IMR-90 (cell line): ENCODE measurements around the gene LRATD1. TPM values are rescaled to one million over a fixed set of nuclear protein-coding genes. Genes with fewer than 3 reads are reported as not detected.

Experiments
- ATAC-seq: fragments of 200-7000 bp; cut with Tn5 transposase; 2 replicates; pipeline ENCODE4 v1.9.1; 2020; ENCODE audit warnings: low read depth, mild to moderate bottlenecking, moderate library complexity
- BruUV-seq: library from RNA; stranded (reverse); fragments of 400-500 nt; replicated peaks from 2 replicates; lab custom pipeline; 2021; lab: Mats Ljungman, UMichigan
- CTCF ChIA-PET: fragments of 300-600 bp; formaldehyde crosslinking; extraction: SDS; loops from one replicate; lab custom pipeline; 2021; ENCODE audit warnings: antibody characterized with exemption; lab: Yijun Ruan, JAX
- POLR2A ChIA-PET: fragments of 300-600 bp; sonication (Branson Sonifier 250); formaldehyde crosslinking; loops from one replicate; lab custom pipeline; 2022; ENCODE audit warnings: antibody characterized with exemption; ENCODE audit not compliant: unreplicated experiment; lab: Charles Lee
- DNase-seq: peaks from one replicate; pipeline ENCODE4 v3.0.0; 2013
- H2AFZ ChIP-seq: replicated peaks from 2 replicates; pipeline ENCODE3; 2013; ENCODE audit warnings: low read length, mild to moderate bottlenecking; ENCODE audit not compliant: poor library complexity
- H2AK5ac ChIP-seq: 2 replicates; pipeline ENCODE4 v1.6.1; 2013; ENCODE audit warnings: low read depth, low read length, inconsistent platforms
- H2AK9ac ChIP-seq: replicated peaks from 2 replicates; pipeline ENCODE3; 2013; ENCODE audit warnings: mild to moderate bottlenecking, low read depth, low read length, moderate library complexity; ENCODE audit not compliant: poor library complexity
- H2BK120ac ChIP-seq: 2 replicates; pipeline ENCODE4 v1.6.1; 2013; ENCODE audit warnings: low read depth, low read length, inconsistent platforms
- H2BK15ac ChIP-seq: 3 replicates; pipeline ENCODE4 v1.6.1; 2013; ENCODE audit warnings: low read depth, low read length, inconsistent platforms
- H2BK20ac ChIP-seq: 2 replicates; pipeline ENCODE4 v1.6.1; 2013; ENCODE audit warnings: low read depth, mild to moderate bottlenecking, inconsistent platforms, low read length, moderate library complexity
- H2BK5ac ChIP-seq: 2 replicates; pipeline ENCODE4 v1.6.1; 2013; ENCODE audit warnings: mild to moderate bottlenecking, low read depth, low read length, inconsistent platforms; ENCODE audit not compliant: poor library complexity, severe bottlenecking
- H3K14ac ChIP-seq: replicated peaks from 2 replicates; pipeline ENCODE4 v1.6.1; 2013; ENCODE audit warnings: low read depth, low read length, inconsistent platforms
- H3K18ac ChIP-seq: 2 replicates; pipeline ENCODE4 v1.6.1; 2013; ENCODE audit warnings: low read depth, low read length, control low read depth
- H3K23ac ChIP-seq: 2 replicates; pipeline ENCODE4 v1.6.1; 2013; ENCODE audit warnings: low read depth, low read length, inconsistent platforms
- H3K27ac ChIP-seq: 2 replicates; pipeline ENCODE4 v1.5.1; 2013; ENCODE audit warnings: mild to moderate bottlenecking, control low read depth, low read length; ENCODE audit not compliant: insufficient read depth
- H3K27me3 ChIP-seq: 2 replicates; pipeline ENCODE4 v1.6.1; 2013; ENCODE audit warnings: low read length; ENCODE audit not compliant: control insufficient read depth, insufficient read depth
- H3K36me3 ChIP-seq: 2 replicates; pipeline ENCODE4 v1.6.1; 2013; ENCODE audit warnings: low read length, mixed read lengths; ENCODE audit not compliant: control insufficient read depth, insufficient read depth
- H3K4ac ChIP-seq: 2 replicates; pipeline ENCODE4 v1.6.1; 2013; ENCODE audit warnings: low read depth, low read length, inconsistent platforms
- H3K4me1 ChIP-seq: 2 replicates; pipeline ENCODE4 v1.6.1; 2013; ENCODE audit warnings: low read length, mixed read lengths; ENCODE audit not compliant: control insufficient read depth, insufficient read depth
- H3K4me2 ChIP-seq: 2 replicates; pipeline ENCODE4 v1.6.1; 2013; ENCODE audit warnings: low read depth, mild to moderate bottlenecking, control low read depth, low read length, moderate library complexity
- H3K4me3 ChIP-seq: 2 replicates; pipeline ENCODE4 v1.5.1; 2013; ENCODE audit warnings: low read depth, mild to moderate bottlenecking, control low read depth, low read length, moderate library complexity; ENCODE audit not compliant: insufficient read depth
- H3K56ac ChIP-seq: 2 replicates; pipeline ENCODE4 v1.6.1; 2013; ENCODE audit warnings: low read length, inconsistent platforms; ENCODE audit not compliant: insufficient read depth; ENCODE audit errors: extremely low read depth
- H3K79me1 ChIP-seq, 2 experiments: 2 replicates each; pipeline ENCODE4 v1.6.1; 2013; ENCODE audit warnings: low read length in 2 of 2, inconsistent platforms in 1 of 2, low read depth in 1 of 2
- H3K9ac ChIP-seq: 2 replicates; pipeline ENCODE4 v1.6.1; 2013; ENCODE audit warnings: low read depth, low read length, control low read depth
- H3K9me1 ChIP-seq: 2 replicates; pipeline ENCODE4 v1.6.1; 2013; ENCODE audit warnings: low read length, inconsistent platforms; ENCODE audit not compliant: insufficient read depth
- H3K9me3 ChIP-seq: 2 replicates; pipeline ENCODE4 v1.6.1; 2013; ENCODE audit warnings: low read length; ENCODE audit not compliant: control insufficient read depth, insufficient read depth
- H4K20me1 ChIP-seq: 2 replicates; pipeline ENCODE4 v1.6.1; 2013; ENCODE audit warnings: low read length, inconsistent platforms; ENCODE audit not compliant: insufficient read depth
- H4K5ac ChIP-seq: 2 replicates; pipeline ENCODE4 v1.6.1; 2013; ENCODE audit warnings: mild to moderate bottlenecking, low read depth, low read length, control low read depth
- H4K8ac ChIP-seq, 2 experiments: 2 replicates each; pipeline ENCODE4 v1.6.1; 2013; ENCODE audit warnings: low read depth in 2 of 2, low read length in 2 of 2, control low read depth in 1 of 2, inconsistent platforms in 1 of 2
- H4K91ac ChIP-seq: 2 replicates; pipeline ENCODE4 v1.6.1; 2013; ENCODE audit warnings: low read depth, low read length, inconsistent platforms; ENCODE audit not compliant: insufficient read depth
- CHD1 ChIP-seq: IDR thresholded peaks from 2 replicates; pipeline ENCODE4 v1.6.1; 2012; ENCODE audit warnings: low read depth, low read length, improper control_type of control experiment
- MAFK ChIP-seq: IDR thresholded peaks from 2 replicates; pipeline ENCODE4 v1.6.1; 2012; ENCODE audit warnings: low read depth, low read length, improper control_type of control experiment
- MAZ ChIP-seq: IDR thresholded peaks from 2 replicates; pipeline ENCODE4 v1.6.1; 2012; ENCODE audit warnings: low read depth, mild to moderate bottlenecking, low read length, improper control_type of control experiment, moderate library complexity, borderline replicate concordance
- MXI1 ChIP-seq: IDR thresholded peaks from 2 replicates; pipeline ENCODE4 v1.6.1; 2012; ENCODE audit warnings: low read depth, mild to moderate bottlenecking, low read length, moderate library complexity, borderline replicate concordance
- NFE2L2 ChIP-seq: fragments of 150-350 bp; IDR thresholded peaks from 2 replicates; pipeline ENCODE4 v1.6.1; 2016; ENCODE audit warnings: low read depth, mild to moderate bottlenecking, low read length
- POLR2A ChIP-seq: IDR thresholded peaks from 2 replicates; pipeline ENCODE4 v1.6.1; 2012; ENCODE audit warnings: mild to moderate bottlenecking, low read depth, low read length
- RAD21 ChIP-seq: IDR thresholded peaks from 2 replicates; pipeline ENCODE4 v1.6.1; 2012; ENCODE audit warnings: low read length, improper control_type of control experiment
- RCOR1 ChIP-seq: IDR thresholded peaks from 2 replicates; pipeline ENCODE4 v1.6.1; 2012; ENCODE audit warnings: mild to moderate bottlenecking, low read length, improper control_type of control experiment; ENCODE audit not compliant: insufficient replicate concordance
- RFX5 ChIP-seq: IDR thresholded peaks from 2 replicates; pipeline ENCODE4 v1.8.0; 2012; ENCODE audit warnings: low read depth, mild to moderate bottlenecking, low read length, moderate library complexity
- SMC3 ChIP-seq: fragments of 150-350 bp; IDR thresholded peaks from 2 replicates; pipeline ENCODE4 v1.6.1; 2016; ENCODE audit warnings: low read depth, mild to moderate bottlenecking, antibody characterized with exemption, low read length, moderate library complexity
- WGBS, 2 experiments: methylation state at CpG; one replicate each; pipeline versions ENCODE4 v1.1.5 to v1.1.7; 2013; ENCODE audit warnings: missing lambda C conversion rate in 2 of 2; ENCODE audit not compliant: insufficient read length in 1 of 2; ENCODE audit errors: extremely low coverage in 2 of 2; 5-methylcytosine and 5-hydroxymethylcytosine counted together
- dilution Hi-C: fragments of 300-500 bp; cut with HindIII; formaldehyde crosslinking; loops from one replicate; pipeline ENCODE4 v1.14.3; 2018; ENCODE audit warnings: low sequenced_read_pairs; ENCODE audit not compliant: unreplicated experiment
- in situ Hi-C: fragments of 300-500 bp; cut with MboI; formaldehyde crosslinking; loops from 3 replicates; pipeline ENCODE4 v1.14.3; 2019; ENCODE audit warnings: low sequenced_read_pairs, inconsistent platforms, mixed read lengths
- intact Hi-C: fragments of 100-400 bp; cut with micrococcal nuclease; formaldehyde crosslinking; loops from 2 replicates; pipeline ENCODE4 v1.10.0; 2022
- polyA plus RNA-seq, 3 experiments: library from polyadenylated mRNA; depleted of rRNA; stranded (reverse); fragments of >200 nt; gene quantifications; 2 replicates each; pipeline ENCODE4 v1.2.3, GENCODE V29; 2012; ENCODE audit warnings: low replicate concordance in 1 of 3
- total RNA-seq: library from RNA; depleted of rRNA; stranded (reverse); fragments of >200 nt; gene quantifications from 2 replicates; pipeline ENCODE4 v1.2.3, GENCODE V29; 2012
- TF ChIP-seq, protein P1 (sequence below): conservative IDR thresholded peaks from 2 replicates; pipeline ENCODE4 v1.5.1; 2012; ENCODE audit warnings: mild to moderate bottlenecking, low read depth, low read length, improper control_type of control experiment
- TF ChIP-seq, protein P2 (sequence below): fragments of 150-350 bp; IDR thresholded peaks from 2 replicates; pipeline ENCODE4 v1.6.1; 2016; ENCODE audit warnings: low read depth, mild to moderate bottlenecking, low read length, moderate library complexity, borderline replicate concordance
- TF ChIP-seq, protein P3 (sequence below): fragments of 150-350 bp; IDR thresholded peaks from 2 replicates; pipeline ENCODE4 v1.6.1; 2017; ENCODE audit warnings: mild to moderate bottlenecking, antibody characterized with exemption, low read length, low read depth

The LRATD1 gene
- total and polyA plus RNA-seq, 2 of the 4 experiments (the other 2 are of a cell fraction): 0.18 to 0.60 TPM

DNA sequence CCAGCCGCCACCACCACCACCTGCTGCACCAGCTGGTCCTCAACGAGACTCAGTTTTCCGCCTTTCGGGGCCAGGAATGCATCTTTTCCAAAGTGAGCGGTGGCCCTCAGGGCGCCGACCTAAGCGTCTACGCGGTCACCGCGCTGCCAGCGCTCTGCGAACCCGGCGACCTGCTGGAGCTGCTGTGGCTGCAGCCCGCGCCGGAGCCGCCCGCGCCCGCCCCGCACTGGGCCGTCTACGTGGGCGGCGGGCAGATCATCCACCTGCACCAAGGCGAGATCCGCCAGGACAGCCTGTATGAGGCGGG lies 1.6 kb downstream of the LRATD1 start:
- Histone ChIP-seq H4K8ac (no peak overlapping the region), H2BK15ac (no peak overlapping the region), H4K20me1 (no peaks in the 10 kb centered on the region), H3K18ac (no peak overlapping the region), H2BK20ac (no peak overlapping the region), H3K36me3 (no peaks in the 10 kb centered on the region), H4K91ac (no peak overlapping the region), H3K4me2 (peak overlapping the region; percentile 89), H2AFZ (peak overlapping the region; percentile 91), H3K9me3 (peaks cover 2% of the 10 kb centered on the region; the same call in 1 of the 2 replicates), H2BK120ac (no peak overlapping the region), H3K23ac (no peak overlapping the region), H3K9me1 (no peaks in the 10 kb centered on the region), H3K9ac (no peak overlapping the region), H4K5ac (no peak overlapping the region), H3K27me3 (peaks cover 25% of the 10 kb centered on the region), H3K4ac (no peak overlapping the region), H2AK9ac (no peak overlapping the region), H3K4me1 (no peaks in the 10 kb centered on the region; the same call in 1 of the 2 replicates), H3K79me1 (no peaks in the 10 kb centered on the region), H3K4me3 (no peak overlapping the region), H3K14ac (no peak overlapping the region), H2AK5ac (no peak overlapping the region), H2BK5ac (no peak overlapping the region), H3K27ac (no peak overlapping the region), H3K56ac (no peak overlapping the region)
- TF ChIP-seq MXI1: no peak
- TF ChIP-seq RFX5: no peak
- no peak for TF ChIP-seq POLR2A
- TF ChIP-seq SMC3: no peak
- no peak for TF ChIP-seq MAFK
- no peak for TF ChIP-seq NFE2L2
- no peak for TF ChIP-seq RCOR1
- no peak for TF ChIP-seq RAD21
- no peak for TF ChIP-seq CHD1
- TF ChIP-seq, protein P1, sequence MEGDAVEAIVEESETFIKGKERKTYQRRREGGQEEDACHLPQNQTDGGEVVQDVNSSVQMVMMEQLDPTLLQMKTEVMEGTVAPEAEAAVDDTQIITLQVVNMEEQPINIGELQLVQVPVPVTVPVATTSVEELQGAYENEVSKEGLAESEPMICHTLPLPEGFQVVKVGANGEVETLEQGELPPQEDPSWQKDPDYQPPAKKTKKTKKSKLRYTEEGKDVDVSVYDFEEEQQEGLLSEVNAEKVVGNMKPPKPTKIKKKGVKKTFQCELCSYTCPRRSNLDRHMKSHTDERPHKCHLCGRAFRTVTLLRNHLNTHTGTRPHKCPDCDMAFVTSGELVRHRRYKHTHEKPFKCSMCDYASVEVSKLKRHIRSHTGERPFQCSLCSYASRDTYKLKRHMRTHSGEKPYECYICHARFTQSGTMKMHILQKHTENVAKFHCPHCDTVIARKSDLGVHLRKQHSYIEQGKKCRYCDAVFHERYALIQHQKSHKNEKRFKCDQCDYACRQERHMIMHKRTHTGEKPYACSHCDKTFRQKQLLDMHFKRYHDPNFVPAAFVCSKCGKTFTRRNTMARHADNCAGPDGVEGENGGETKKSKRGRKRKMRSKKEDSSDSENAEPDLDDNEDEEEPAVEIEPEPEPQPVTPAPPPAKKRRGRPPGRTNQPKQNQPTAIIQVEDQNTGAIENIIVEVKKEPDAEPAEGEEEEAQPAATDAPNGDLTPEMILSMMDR: no peak
- TF ChIP-seq, protein P2, sequence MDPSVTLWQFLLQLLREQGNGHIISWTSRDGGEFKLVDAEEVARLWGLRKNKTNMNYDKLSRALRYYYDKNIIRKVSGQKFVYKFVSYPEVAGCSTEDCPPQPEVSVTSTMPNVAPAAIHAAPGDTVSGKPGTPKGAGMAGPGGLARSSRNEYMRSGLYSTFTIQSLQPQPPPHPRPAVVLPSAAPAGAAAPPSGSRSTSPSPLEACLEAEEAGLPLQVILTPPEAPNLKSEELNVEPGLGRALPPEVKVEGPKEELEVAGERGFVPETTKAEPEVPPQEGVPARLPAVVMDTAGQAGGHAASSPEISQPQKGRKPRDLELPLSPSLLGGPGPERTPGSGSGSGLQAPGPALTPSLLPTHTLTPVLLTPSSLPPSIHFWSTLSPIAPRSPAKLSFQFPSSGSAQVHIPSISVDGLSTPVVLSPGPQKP: no peak
- TF ChIP-seq, protein P3, sequence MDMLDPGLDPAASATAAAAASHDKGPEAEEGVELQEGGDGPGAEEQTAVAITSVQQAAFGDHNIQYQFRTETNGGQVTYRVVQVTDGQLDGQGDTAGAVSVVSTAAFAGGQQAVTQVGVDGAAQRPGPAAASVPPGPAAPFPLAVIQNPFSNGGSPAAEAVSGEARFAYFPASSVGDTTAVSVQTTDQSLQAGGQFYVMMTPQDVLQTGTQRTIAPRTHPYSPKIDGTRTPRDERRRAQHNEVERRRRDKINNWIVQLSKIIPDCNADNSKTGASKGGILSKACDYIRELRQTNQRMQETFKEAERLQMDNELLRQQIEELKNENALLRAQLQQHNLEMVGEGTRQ: no peak
- no peak for TF ChIP-seq MAZ
- WGBS, 2 experiments: 6% methylated on average over 24 of the region's 31 CpGs; no CpG with 5 or more reads in 1 of the 2 experiments
- ATAC-seq (no peak), DNase-seq (no peak)
- no TSS peak for BruUV-seq
- dilution Hi-C loops (no loop called here), intact Hi-C loops (loop anchor here (5.0 to 10.0 kb wide), 6 partner anchors 121 to 1442 kb away; no protein-coding TSS in a partner anchor), in situ Hi-C loops (no loop called here)
- CTCF ChIA-PET: interaction anchor here (0.6 to 1.8 kb wide), 5 partner anchors 13 to 199 kb away, joined by 4 to 14 read pairs (median 6); no protein-coding TSS in a partner anchor
- POLR2A ChIA-PET: no interaction called here
